PFSK-1 (cell line): ENCODE measurements around the gene PAQR4.

Experiments used
- FOXP2 ChIP-seq: optimal IDR thresholded peaks from 2 replicates; pipeline ENCODE3; 2011; ENCODE audit warnings: borderline replicate concordance, control low read depth, inconsistent platforms; ENCODE audit not compliant: insufficient read depth; ENCODE audit errors: extremely low read length, extremely low read depth
- POLR2AphosphoS5 ChIP-seq: IDR thresholded peaks from 2 replicates; pipeline ENCODE4 v1.6.1; 2012; ENCODE audit warnings: low read depth, mild to moderate bottlenecking, control low read depth, low read length, moderate library complexity
- REST ChIP-seq, 2 experiments: IDR thresholded peaks; 2 replicates each; pipeline versions ENCODE4 v1.6.1 to v1.8.0; 2011 to 2012; ENCODE audit warnings: low read depth in 2 of 2, low read length in 2 of 2, control low read depth in 1 of 2, inconsistent platforms in 1 of 2, mild to moderate bottlenecking in 1 of 2, moderate library complexity in 1 of 2; ENCODE audit not compliant: insufficient read depth in 1 of 2
- SIN3A ChIP-seq: IDR thresholded peaks from 2 replicates; pipeline ENCODE4 v1.6.1; 2012; ENCODE audit warnings: mild to moderate bottlenecking, low read length, moderate library complexity, borderline replicate concordance; ENCODE audit not compliant: insufficient read depth
- TAF1 ChIP-seq: IDR thresholded peaks from 2 replicates; pipeline ENCODE4 v1.6.1; 2012; ENCODE audit warnings: low read length, control low read depth, borderline replicate concordance; ENCODE audit not compliant: insufficient read depth

Gene PAQR4

DNA sequence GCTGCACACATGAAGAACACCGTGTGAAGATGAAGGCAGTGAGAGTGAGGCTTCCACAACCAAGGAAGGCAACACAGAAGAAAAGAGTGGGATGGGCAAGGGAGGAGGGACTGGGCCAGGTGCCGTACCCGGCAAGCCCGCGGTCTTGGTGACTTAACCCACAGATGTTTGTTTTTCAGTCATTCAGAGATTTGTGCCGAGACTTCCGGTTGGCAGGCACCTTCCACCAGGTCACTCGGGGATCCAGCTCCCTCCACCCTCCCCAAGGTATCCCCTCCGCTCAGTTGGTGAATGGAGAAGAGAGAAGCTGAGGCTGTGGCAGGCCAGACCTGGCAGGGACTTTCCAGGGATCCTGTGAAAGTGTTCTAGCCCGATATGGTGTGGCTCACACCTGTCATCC lies 9.9 kb upstream of the PAQR4 start:
- TF ChIP-seq SIN3A = no peak
- TF ChIP-seq POLR2AphosphoS5 = no peak
- TF ChIP-seq TAF1 = no peak
- no peak for TF ChIP-seq REST (IDR thresholded peaks at IDR 0.05; ENCODE audit: insufficient read depth in 1 of 2, low read depth in 2 of 2, low read length in 2 of 2)
- no peak for TF ChIP-seq FOXP2

DNA sequence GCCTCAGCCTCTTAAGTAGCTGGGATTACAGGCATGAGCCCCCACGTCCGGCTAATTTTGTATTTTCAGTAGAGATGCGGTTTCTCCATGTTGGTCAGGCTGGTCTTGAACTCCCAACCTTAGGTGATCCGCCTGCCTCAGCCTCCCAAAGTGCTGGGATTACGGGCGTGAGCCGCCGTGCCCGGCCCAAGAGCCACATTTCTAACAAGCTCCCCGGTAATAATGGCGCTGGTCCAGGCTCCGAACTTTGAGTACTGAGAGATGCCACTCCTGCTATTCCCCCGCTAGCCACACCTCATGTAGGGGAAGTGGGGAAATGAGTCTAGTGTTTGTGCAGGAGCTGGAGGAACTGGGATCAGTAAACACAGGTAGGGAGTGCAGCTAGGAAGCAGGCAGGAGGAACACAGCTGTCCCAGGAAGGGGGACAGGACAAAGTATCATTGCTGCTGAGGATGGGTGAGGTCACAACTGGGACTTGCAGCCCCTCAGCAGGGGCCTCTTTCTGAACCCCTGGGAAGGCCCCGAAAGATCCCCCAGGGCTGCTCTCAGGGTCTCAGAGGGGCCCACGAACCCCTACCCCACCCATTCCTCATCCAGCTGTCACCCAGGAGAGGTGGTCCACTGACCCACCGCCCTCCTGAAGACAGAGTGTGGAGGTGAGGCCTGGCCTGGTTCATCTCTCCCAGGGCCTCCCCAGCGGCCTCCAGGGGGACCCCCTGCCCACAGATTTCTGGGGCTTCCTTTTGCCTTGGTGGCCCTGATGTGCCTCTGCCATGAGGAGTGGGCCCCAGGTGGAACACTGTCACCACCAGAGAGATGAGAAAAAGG lies 8.8 kb upstream of the PAQR4 start:
- no peak for TF ChIP-seq TAF1

DNA sequence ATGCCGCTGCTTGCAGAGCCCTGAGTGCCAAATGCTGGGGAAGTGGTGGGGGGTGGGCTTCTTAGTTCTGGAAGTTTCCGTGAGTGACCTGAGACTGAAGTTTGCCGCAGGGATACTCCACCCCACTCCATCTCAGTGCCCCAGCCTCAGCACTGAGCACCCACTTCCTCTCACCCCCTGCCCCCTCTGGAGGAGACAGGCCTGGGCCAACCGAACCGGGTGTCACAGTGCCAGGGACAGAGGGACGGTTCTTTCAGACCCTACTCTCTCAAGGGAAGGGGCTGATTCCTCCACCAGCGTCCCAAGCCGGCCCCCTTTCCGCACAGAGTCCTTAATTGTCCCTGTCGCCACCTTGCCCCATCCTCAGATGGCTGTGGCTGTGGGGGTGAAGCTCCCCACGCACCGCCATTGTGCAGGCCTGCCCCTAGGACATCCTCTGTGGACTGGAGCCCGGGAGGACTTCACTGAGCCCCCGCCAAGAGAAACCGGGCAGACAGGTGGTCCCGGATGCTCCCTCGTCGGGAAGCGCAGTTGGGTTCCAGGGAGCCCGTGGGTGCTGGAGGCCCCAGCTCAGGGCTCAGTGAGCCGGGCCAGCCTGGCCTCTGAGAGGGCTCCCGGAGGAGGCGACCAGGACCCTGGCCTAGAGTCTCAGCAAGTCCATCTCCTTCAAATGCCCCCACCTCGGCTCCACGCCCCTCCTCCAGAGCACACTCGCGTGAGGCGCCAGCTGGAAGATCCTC lies 6.6 kb upstream of the PAQR4 start:
- TF ChIP-seq SIN3A = no peak
- no peak for TF ChIP-seq POLR2AphosphoS5
- no peak for TF ChIP-seq TAF1
- TF ChIP-seq REST (IDR thresholded peaks at IDR 0.05; ENCODE audit: insufficient read depth in 1 of 2, low read depth in 2 of 2, low read length in 2 of 2) = no peak
- TF ChIP-seq FOXP2 = no peak

DNA sequence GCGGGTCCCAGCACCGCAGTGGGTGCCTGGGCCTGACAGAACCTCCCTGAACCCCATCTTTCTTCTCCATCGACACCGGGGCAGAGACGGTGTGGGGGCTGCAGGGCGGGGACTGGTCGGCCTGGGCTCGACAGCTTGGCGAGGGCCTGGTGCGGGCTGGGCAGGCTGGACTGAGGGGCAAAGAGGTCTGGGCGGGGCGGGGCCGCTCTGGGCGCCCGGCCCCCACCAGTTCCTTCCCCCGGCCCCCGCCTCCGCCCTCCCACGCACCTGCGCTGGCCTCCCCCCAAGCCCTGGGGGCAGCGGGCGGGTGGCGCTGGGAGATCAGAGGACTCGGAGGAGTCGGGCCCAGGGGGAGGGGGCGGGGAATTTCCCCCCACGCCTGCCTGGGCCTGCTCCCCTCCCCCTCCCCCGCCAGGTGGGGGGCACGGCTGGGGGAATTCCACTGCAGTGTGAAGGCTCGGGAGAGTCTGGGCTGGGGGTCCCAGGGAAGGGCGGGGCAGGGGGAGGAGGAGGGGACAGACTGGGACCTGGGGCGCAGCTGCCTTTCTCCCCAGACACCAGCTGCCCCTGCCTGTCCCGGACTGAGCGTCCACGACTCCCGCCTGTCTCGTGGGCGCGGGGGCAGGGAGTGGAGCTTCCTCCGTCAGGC lies 6.0 kb upstream of the PAQR4 start:
- TF ChIP-seq POLR2AphosphoS5 (no peak), SIN3A (no peak), REST (IDR thresholded peaks at IDR 0.05; ENCODE audit: insufficient read depth in 1 of 2, low read depth in 2 of 2, low read length in 2 of 2) (no peak)

DNA sequence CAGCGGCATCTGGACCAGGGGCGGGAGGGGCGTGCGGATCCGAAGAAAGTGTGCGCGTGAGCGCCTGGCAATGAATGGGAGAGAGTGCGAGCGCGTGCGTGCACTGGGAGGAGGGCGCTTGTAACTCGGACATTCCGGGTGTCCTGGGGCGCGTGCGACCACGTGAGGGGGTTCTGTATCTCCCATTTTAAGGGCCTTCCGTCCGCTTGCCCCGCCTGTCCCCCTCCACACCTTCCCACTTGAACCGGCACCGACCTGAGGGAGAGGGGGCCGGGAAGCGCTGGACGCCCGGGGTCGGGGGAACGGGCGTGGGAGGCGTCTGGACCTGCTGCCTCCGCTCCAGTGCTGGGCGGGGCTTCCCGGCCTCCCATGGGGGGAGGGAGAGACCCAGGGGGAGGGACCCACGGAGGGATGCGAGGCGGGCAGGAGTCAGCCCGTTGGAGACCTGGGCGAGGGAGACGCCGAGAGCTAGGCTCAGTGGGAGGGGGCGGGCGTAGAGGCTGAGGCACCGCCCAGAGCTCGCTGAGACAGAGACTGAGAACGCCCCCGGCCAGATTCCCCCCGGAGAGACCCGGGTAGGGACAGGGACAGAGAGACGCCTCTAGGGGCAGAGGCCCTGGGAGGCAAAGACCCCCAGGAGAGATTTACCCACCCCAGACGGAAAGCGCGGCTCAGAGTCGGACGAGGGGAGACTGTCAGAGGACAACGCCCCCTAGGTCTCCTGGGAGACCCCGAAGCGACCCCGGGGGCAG lies 5.2 kb upstream of the PAQR4 start, which contains the start of gene KREMEN2:
KREMEN2 (plus strand) TSS at position 553 of the 752 bp plus-strand sequence. CDS start 246 bp downstream, outside the sequence.
- 0 out of 2 replicates have a peak, but pooled peaks have one; percentile 32 for TF ChIP-seq POLR2AphosphoS5
- no peak for TF ChIP-seq FOXP2
